GM21381 (cell line): ENCODE data around the gene TCP10L.
"Not testable (repeated sequence)": the region's sequence is repeated elsewhere in the genome, so short reads cannot be mapped to it uniquely, and the experiment has no call there.

Experiments
- ATAC-seq: cut with Tn5 transposase; IDR thresholded peaks from one replicate; pipeline ENCODE4 v1.9.1; 2021; ENCODE audit warnings: mild to moderate bottlenecking, moderate library complexity; ENCODE audit not compliant: unreplicated experiment

The TCP10L gene

GRCh38 chr21:32585042-32585710 lies at the start of gene TCP10L:
TSS of gene TCP10L (minus strand) at chr21:32585523. CDS start at chr21:32584304, 1,219 bp downstream.
- no peak for ATAC-seq

- no peak for ATAC-seq
Observed at GRCh38 chr21:32626621-32627196, 41.4 kb upstream of the TCP10L start.

- not testable (repeated sequence) for ATAC-seq
Observed at GRCh38 chr21:32618218-32618617, 32.9 kb upstream of the TCP10L start.

- no peak for ATAC-seq
Observed at GRCh38 chr21:32613436-32614043, 28.2 kb upstream of the TCP10L start.

GRCh38 chr21:32612999-32613337 lies 27.6 kb upstream of the TCP10L start:
- ATAC-seq = no peak

GRCh38 chr21:32612075-32612998 lies 27.0 kb upstream of the TCP10L start, which contains the start of gene CFAP298:
TSS of gene CFAP298 (minus strand) at chr21:32612377. CDS start at chr21:32612243, 134 bp downstream.
- ATAC-seq = peak; percentile 94

- ATAC-seq = no peak
Observed at GRCh38 chr21:32611471-32611997, 26.2 kb upstream of the TCP10L start.

GRCh38 chr21:32610940-32611339 lies 25.6 kb upstream of the TCP10L start:
- ATAC-seq = not testable (repeated sequence)

GRCh38 chr21:32608851-32609250 lies 23.5 kb upstream of the TCP10L start:
- no peak for ATAC-seq

GRCh38 chr21:32605469-32605868 lies 20.1 kb upstream of the TCP10L start:
- no peak for ATAC-seq

GRCh38 chr21:32604464-32604863 lies 19.1 kb upstream of the TCP10L start:
- no peak for ATAC-seq

GRCh38 chr21:32603131-32603530 lies 17.8 kb upstream of the TCP10L start:
- no peak for ATAC-seq

- no peak for ATAC-seq
Observed at GRCh38 chr21:32602099-32602498, 16.8 kb upstream of the TCP10L start.

- no peak for ATAC-seq
Observed at GRCh38 chr21:32599526-32599925, 14.2 kb upstream of the TCP10L start.

- no peak for ATAC-seq
Observed at GRCh38 chr21:32599091-32599490, 13.8 kb upstream of the TCP10L start.

- no peak for ATAC-seq
Observed at GRCh38 chr21:32597205-32597604, 11.9 kb upstream of the TCP10L start.

- ATAC-seq = no peak
Observed at GRCh38 chr21:32595431-32595830, 10.1 kb upstream of the TCP10L start.

GRCh38 chr21:32593690-32594089 lies 8.4 kb upstream of the TCP10L start:
- no peak for ATAC-seq

GRCh38 chr21:32592929-32593502 lies 7.7 kb upstream of the TCP10L start:
- ATAC-seq = no peak

GRCh38 chr21:32590130-32590529 lies 4.8 kb upstream of the TCP10L start:
- ATAC-seq = no peak

- ATAC-seq = no peak
Observed at GRCh38 chr21:32587651-32588050, 2.3 kb upstream of the TCP10L start.
